ENCODE measurements around the gene CNTNAP4. TPM values are rescaled to one million over a fixed set of nuclear protein-coding genes. Genes with fewer than 3 reads are reported as not detected.

CNTNAP4 gene
- total and polyA plus RNA-seq, 2 of the 8 experiments (the other 6 are each of a cell fraction or from before 2014, with no cell fraction given) = not detected

GRCh38 chr16:76268824-76269223 lies 8.4 kb upstream of the CNTNAP4 start (continued):
- no peak for TF ChIP-seq PHF8 (conservative IDR thresholded peaks at IDR 0.05; ENCODE audit: low read depth, low read length)
